Panc1 (cell line): Measurements from ENCODE around the gene CERKL. TPM values are rescaled to one million over a fixed set of nuclear protein-coding genes. Genes with fewer than 3 reads are reported as not detected.

Experiments
- ATAC-seq: fragments of 200-7000 bp; cut with Tn5 transposase; 2 replicates; pipeline ENCODE4 v1.9.1; 2020; ENCODE audit warnings: mild to moderate bottlenecking, moderate library complexity
- BruUV-seq: library from RNA; stranded (reverse); fragments of 400-500 nt; replicated peaks from 2 replicates; lab custom pipeline; 2021; lab: Mats Ljungman, UMichigan
- CTCF ChIA-PET: fragments of 300-600 bp; sonication (Branson Sonifier 250); formaldehyde crosslinking; loops from one replicate; lab custom pipeline; 2022; ENCODE audit warnings: antibody characterized with exemption; lab: Charles Lee
- POLR2A ChIA-PET: fragments of 300-600 bp; sonication (Branson Sonifier 250); formaldehyde crosslinking; loops from one replicate; lab custom pipeline; 2022; ENCODE audit warnings: antibody characterized with exemption; lab: Charles Lee
- DNase-seq: peaks from one replicate; pipeline ENCODE4 v3.0.0-alpha.2; 2010; ENCODE audit warnings: low read depth, low spot score
- H3K27ac ChIP-seq: 2 replicates; pipeline ENCODE4 v1.5.1; 2011; ENCODE audit warnings: mild to moderate bottlenecking, low read length, inconsistent platforms
- H3K27me3 ChIP-seq: fragments of 200-500 bp; sonication (Bioruptor generic); 2 replicates; pipeline ENCODE4 v1.6.0; 2014; ENCODE audit warnings: low read length, inconsistent platforms; ENCODE audit not compliant: control insufficient read depth, insufficient read depth
- H3K36me3 ChIP-seq: fragments of 200-500 bp; sonication (Bioruptor generic); 2 replicates; pipeline ENCODE4 v1.5.1; 2014; ENCODE audit warnings: inconsistent platforms, mild to moderate bottlenecking, low read length, moderate library complexity; ENCODE audit not compliant: control insufficient read depth, insufficient read depth
- H3K4me1 ChIP-seq: 2 replicates; pipeline ENCODE4 v1.5.1; 2011; ENCODE audit warnings: inconsistent platforms, mild to moderate bottlenecking, low read length, moderate library complexity; ENCODE audit not compliant: control insufficient read depth, insufficient read depth
- H3K4me3 ChIP-seq, 2 experiments: 2 replicates each; pipeline ENCODE4 v1.5.1; 2011 to 2012; ENCODE audit warnings: low read depth in 2 of 2, low read length in 2 of 2, mild to moderate bottlenecking in 2 of 2, inconsistent platforms in 1 of 2, moderate library complexity in 1 of 2
- H3K9me3 ChIP-seq: fragments of 200-500 bp; sonication (Bioruptor generic); 2 replicates; pipeline ENCODE4 v1.5.1; 2014; ENCODE audit warnings: low read depth, mild to moderate bottlenecking, inconsistent platforms, low read length, moderate library complexity; ENCODE audit not compliant: control insufficient read depth, insufficient read depth
- POLR2AphosphoS5 ChIP-seq: IDR thresholded peaks from 2 replicates; pipeline ENCODE4 v1.6.1; 2012; ENCODE audit warnings: mild to moderate bottlenecking, low read depth, low read length, moderate library complexity
- SIN3A ChIP-seq: IDR thresholded peaks from 2 replicates; pipeline ENCODE4 v1.6.1; 2012; ENCODE audit warnings: low read depth, mild to moderate bottlenecking, low read length, moderate library complexity, borderline replicate concordance; ENCODE audit not compliant: insufficient read depth
- TCF7L2 ChIP-seq: IDR thresholded peaks from 2 replicates; pipeline ENCODE4 v1.6.1; 2011; ENCODE audit warnings: mild to moderate bottlenecking, low read depth, low read length, inconsistent platforms
- in situ Hi-C: cut with HindIII; loops from 2 replicates; pipeline ENCODE4 v1.10.0; 2016; ENCODE audit warnings: low sequenced_read_pairs, low pct_unique_long_range_greater_than_20kb
- intact Hi-C: fragments of 100-400 bp; cut with micrococcal nuclease; formaldehyde crosslinking; loops from one replicate; pipeline ENCODE4 v1.10.0; 2022; ENCODE audit not compliant: unreplicated experiment
- total RNA-seq: library from RNA; stranded (reverse); gene quantifications from one replicate; pipeline ENCODE4 v1.2.1, GENCODE V29; 2021; ENCODE audit not compliant: unreplicated experiment
- TF ChIP-seq, protein P1 (sequence below): fragments of 450-650 bp; IDR thresholded peaks from 2 replicates; pipeline ENCODE4 v1.5.1; 2017; ENCODE audit warnings: mild to moderate bottlenecking
- TF ChIP-seq, protein P2 (sequence below), 2 experiments: IDR thresholded peaks; 2 replicates each; pipeline ENCODE4 v1.6.1; 2011 to 2012; ENCODE audit warnings: low read depth in 2 of 2, control low read depth in 1 of 2, low read length in 1 of 2, mild to moderate bottlenecking in 1 of 2, moderate library complexity in 1 of 2; ENCODE audit not compliant: insufficient read depth in 1 of 2

CERKL gene
- total RNA-seq, 1 experiment from 2014 or later, result 0.87 TPM

DNA sequence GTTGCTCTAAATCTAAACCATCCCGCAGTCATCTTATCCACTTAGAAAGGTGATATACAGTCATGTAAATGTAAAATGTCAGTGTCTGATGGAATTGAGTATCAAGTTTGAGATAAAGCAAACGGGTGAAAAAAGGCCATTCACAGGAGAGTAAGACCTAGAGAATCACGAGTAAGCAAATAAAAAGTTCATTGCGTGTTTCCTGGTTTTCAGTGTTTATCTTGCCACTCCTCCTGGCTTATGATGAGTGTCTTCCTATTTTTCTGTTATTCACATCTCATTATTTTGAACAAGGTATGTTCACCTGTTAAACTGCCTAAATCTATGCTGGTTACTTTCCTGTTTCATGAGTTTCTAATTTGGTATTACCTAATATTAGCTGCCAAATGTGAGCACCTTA, 130.9 kb downstream of the CERKL start:
- Histone ChIP-seq H3K4me3 (no peak overlapping the region), H3K4me1 (no peaks in the 10 kb centered on the region), H3K9me3 (no peaks in the 10 kb centered on the region), H3K36me3 (no peaks in the 10 kb centered on the region), H3K27me3 (no peaks in the 10 kb centered on the region; the same call in 1 of the 2 replicates), H3K27ac (no peak overlapping the region)
- BruUV-seq, result no TSS peak
- ChIA-PET POLR2A (no interaction called here), CTCF (no interaction called here)
- in situ Hi-C loops, result no loop called here
- DNase-seq (no peak), ATAC-seq (no peak)
- TF ChIP-seq TCF7L2 (no peak), POLR2AphosphoS5 (no peak), SIN3A (no peak)
- TF ChIP-seq, protein P1, sequence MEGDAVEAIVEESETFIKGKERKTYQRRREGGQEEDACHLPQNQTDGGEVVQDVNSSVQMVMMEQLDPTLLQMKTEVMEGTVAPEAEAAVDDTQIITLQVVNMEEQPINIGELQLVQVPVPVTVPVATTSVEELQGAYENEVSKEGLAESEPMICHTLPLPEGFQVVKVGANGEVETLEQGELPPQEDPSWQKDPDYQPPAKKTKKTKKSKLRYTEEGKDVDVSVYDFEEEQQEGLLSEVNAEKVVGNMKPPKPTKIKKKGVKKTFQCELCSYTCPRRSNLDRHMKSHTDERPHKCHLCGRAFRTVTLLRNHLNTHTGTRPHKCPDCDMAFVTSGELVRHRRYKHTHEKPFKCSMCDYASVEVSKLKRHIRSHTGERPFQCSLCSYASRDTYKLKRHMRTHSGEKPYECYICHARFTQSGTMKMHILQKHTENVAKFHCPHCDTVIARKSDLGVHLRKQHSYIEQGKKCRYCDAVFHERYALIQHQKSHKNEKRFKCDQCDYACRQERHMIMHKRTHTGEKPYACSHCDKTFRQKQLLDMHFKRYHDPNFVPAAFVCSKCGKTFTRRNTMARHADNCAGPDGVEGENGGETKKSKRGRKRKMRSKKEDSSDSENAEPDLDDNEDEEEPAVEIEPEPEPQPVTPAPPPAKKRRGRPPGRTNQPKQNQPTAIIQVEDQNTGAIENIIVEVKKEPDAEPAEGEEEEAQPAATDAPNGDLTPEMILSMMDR, result no peak
- TF ChIP-seq, protein P2, sequence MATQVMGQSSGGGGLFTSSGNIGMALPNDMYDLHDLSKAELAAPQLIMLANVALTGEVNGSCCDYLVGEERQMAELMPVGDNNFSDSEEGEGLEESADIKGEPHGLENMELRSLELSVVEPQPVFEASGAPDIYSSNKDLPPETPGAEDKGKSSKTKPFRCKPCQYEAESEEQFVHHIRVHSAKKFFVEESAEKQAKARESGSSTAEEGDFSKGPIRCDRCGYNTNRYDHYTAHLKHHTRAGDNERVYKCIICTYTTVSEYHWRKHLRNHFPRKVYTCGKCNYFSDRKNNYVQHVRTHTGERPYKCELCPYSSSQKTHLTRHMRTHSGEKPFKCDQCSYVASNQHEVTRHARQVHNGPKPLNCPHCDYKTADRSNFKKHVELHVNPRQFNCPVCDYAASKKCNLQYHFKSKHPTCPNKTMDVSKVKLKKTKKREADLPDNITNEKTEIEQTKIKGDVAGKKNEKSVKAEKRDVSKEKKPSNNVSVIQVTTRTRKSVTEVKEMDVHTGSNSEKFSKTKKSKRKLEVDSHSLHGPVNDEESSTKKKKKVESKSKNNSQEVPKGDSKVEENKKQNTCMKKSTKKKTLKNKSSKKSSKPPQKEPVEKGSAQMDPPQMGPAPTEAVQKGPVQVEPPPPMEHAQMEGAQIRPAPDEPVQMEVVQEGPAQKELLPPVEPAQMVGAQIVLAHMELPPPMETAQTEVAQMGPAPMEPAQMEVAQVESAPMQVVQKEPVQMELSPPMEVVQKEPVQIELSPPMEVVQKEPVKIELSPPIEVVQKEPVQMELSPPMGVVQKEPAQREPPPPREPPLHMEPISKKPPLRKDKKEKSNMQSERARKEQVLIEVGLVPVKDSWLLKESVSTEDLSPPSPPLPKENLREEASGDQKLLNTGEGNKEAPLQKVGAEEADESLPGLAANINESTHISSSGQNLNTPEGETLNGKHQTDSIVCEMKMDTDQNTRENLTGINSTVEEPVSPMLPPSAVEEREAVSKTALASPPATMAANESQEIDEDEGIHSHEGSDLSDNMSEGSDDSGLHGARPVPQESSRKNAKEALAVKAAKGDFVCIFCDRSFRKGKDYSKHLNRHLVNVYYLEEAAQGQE (IDR thresholded peaks at IDR 0.05; ENCODE audit: insufficient read depth in 1 of 2, low read depth in 2 of 2, low read length in 1 of 2), result no peak
- intact Hi-C loops, result no loop called here

DNA sequence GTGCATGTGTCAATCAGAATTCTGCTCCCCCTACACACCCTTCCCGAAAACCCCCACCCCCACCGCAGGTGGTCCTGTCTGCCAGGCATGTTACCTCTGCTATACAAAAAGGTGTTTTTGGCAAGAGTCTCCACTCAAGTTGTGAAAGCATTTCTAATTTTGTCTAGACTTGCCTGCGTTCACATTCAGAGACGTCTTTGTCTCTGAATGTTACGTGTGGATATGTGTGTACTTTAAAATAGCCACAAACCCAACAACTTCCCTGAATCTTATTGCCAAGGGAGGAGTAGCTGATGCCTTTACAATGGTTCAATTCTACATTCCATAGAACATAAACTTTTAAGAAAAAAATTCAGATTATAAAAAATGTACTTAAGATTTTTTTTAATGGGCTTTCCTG, 133.1 kb downstream of the CERKL start:
- intact Hi-C loops, result no loop called here
- Histone ChIP-seq H3K9me3 (no peaks in the 10 kb centered on the region), H3K4me1 (no peaks in the 10 kb centered on the region), H3K36me3 (no peaks in the 10 kb centered on the region), H3K4me3 (no peak overlapping the region), H3K27ac (no peak overlapping the region), H3K27me3 (no peaks in the 10 kb centered on the region)
- DNase-seq (no peak), ATAC-seq (no peak)
- in situ Hi-C loops, result no loop called here
- BruUV-seq, result no TSS peak
- ChIA-PET CTCF (no interaction called here), POLR2A (interaction anchor here (0.5 kb wide), 1 partner anchor 200 kb away, joined by 22 read pairs; no protein-coding TSS in a partner anchor)
- TF ChIP-seq, protein P1, result no peak
- TF ChIP-seq POLR2AphosphoS5 (no peak), TCF7L2 (no peak), SIN3A (no peak)
- TF ChIP-seq, protein P2 (IDR thresholded peaks at IDR 0.05; ENCODE audit: insufficient read depth in 1 of 2, low read depth in 2 of 2, low read length in 1 of 2), result no peak
